Stomach (tissue), 4 donors: ENCODE data around the gene PKIB.

Experiments used
- CTCF ChIP-seq, 7 experiments: fragments of 450-650 bp in 4 of 7; fragments of 200-600 bp in 3 of 7; sonication (generic) in 3 of 7; IDR thresholded peaks; one replicate each; pipeline ENCODE4 v1.5.1; 2016 to 2019; ENCODE audit warnings: antibody characterized with exemption in 7 of 7, control low read depth in 2 of 7, mild to moderate bottlenecking in 1 of 7
- EP300 ChIP-seq: sonication (generic); formaldehyde crosslinking; IDR thresholded peaks from one replicate; pipeline ENCODE4 v1.6.1; 2017; ENCODE audit warnings: antibody characterized with exemption
- POLR2A ChIP-seq, 4 donors: fragments of 450-650 bp; IDR thresholded peaks; one replicate each; pipeline ENCODE4 v1.6.1; 2016; ENCODE audit warnings: antibody characterized with exemption in 4 of 4, control low read depth in 2 of 4, mild to moderate bottlenecking in 1 of 4, moderate library complexity in 1 of 4

GRCh38 chr6:122714059-122714458 is 103.9 kb downstream of the PKIB start:
- TF ChIP-seq EP300 (no peak), POLR2A (IDR thresholded peaks at IDR 0.05) (no peak), CTCF (IDR thresholded peaks at IDR 0.05) (no peak)
